Measurements from ENCODE around the gene TM4SF4. TPM values are rescaled to one million over a fixed set of nuclear protein-coding genes. Genes with fewer than 3 reads are reported as not detected.

TM4SF4 gene
- total RNA-seq, 1 experiment from 2014 or later = not detected

DNA sequence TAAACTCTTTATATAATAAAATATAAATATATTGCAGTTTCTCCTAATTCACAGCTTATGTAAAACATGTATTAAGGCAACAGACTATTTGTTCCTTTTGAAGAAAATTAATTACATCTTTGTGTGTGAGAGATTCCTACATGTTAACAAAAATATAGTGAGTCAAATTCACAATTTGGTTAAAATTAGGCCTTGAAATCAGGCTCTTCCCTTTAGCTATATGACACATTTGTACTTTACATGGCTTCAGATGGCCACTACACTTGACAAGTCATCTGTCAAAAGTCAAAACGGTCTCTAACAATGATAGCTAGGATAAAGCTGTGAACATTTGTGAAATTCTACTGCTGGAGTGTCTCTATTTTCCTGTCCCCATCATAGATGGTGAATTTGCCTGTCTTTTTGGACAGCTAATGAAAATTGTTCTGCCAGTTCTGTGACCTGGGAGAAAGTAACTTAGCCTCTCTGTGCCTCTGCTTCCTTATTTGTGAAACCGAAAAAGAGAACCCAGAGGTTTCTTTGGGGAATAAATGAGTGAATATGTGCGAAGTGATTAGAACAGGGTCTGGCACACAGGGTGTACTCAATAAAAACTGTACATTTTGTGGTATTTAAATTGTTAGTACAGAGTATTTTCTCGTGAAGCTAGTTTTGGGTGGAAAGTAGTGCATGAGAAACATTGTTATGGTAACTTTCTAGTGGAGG lies 23.6 kb downstream of the TM4SF4 start:
- Histone ChIP-seq H3K27me3 (ENCODE audit: insufficient read depth, low read length) (no peaks in the 10 kb centered on the region), H3K79me2 (ENCODE audit: insufficient read depth, low read length) (no peaks in the 10 kb centered on the region), H4K8ac (replicated peaks; ENCODE audit: insufficient read length, low read depth, low read length) (no peak overlapping the region), H4K5ac (ENCODE audit: insufficient read length, low read depth, low read length) (no peak overlapping the region), H2AK5ac (ENCODE audit: insufficient read length, low read length) (no peak overlapping the region), H3K18ac (ENCODE audit: insufficient read length, low read depth, low read length) (no peak overlapping the region), H3K9me3 (ENCODE audit: control insufficient read depth, low read depth, low read length) (no peaks in the 10 kb centered on the region), H2BK5ac (ENCODE audit: insufficient read length, low read length) (no peak overlapping the region), H3K27ac (ENCODE audit: insufficient read length, low read depth, low read length) (no peak overlapping the region), H3K9ac (ENCODE audit: extremely low read depth, insufficient read length, low read length) (no peak overlapping the region), H2BK15ac (ENCODE audit: low read depth, low read length) (no peak overlapping the region), H3K14ac (ENCODE audit: insufficient read depth, low read length) (no peak overlapping the region), H3K23ac (ENCODE audit: insufficient read length, low read depth, low read length) (no peak overlapping the region), H3K23me2 (ENCODE audit: insufficient read length, low read depth, low read length, poor library complexity, severe bottlenecking) (no peaks in the 10 kb centered on the region), H2BK20ac (ENCODE audit: low read depth, low read length, poor library complexity, severe bottlenecking) (no peak overlapping the region), H3K4ac (ENCODE audit: low read depth, low read length) (no peak overlapping the region), H3K4me2 (ENCODE audit: insufficient read depth, insufficient read length, low read length) (no peak overlapping the region), H2BK120ac (ENCODE audit: low read depth, low read length, poor library complexity, severe bottlenecking) (no peak overlapping the region), H3T11ph (ENCODE audit: low read length) (no peak overlapping the region), H4K91ac (ENCODE audit: insufficient read length, low read depth, low read length) (no peak overlapping the region), H2BK12ac (ENCODE audit: insufficient read length, low read depth, low read length) (no peak overlapping the region), H4K20me1 (ENCODE audit: control insufficient read depth, insufficient read depth, insufficient read length) (no peaks in the 10 kb centered on the region), H3K4me1 (ENCODE audit: insufficient read depth, low read length) (no peaks in the 10 kb centered on the region), H3K56ac (ENCODE audit: insufficient read length, low read depth, low read length) (no peak overlapping the region), H3K79me1 (ENCODE audit: insufficient read depth, low read depth, low read length, poor library complexity, severe bottlenecking) (no peaks in the 10 kb centered on the region), H2AFZ (ENCODE audit: low read length) (no peak overlapping the region)
- no CpG with 5 or more reads among the region's 4 CpGs for WGBS (ENCODE audit: extremely low coverage, insufficient read length, low lambda C conversion rate)
- H3K27me3 Mint-ChIP-seq (ENCODE audit: low read depth) = no peaks in the 10 kb centered on the region
- no peak overlapping the region for H3K4me3 Mint-ChIP-seq
- no peaks in the 10 kb centered on the region for H3K36me3 Mint-ChIP-seq (ENCODE audit: insufficient read depth in 1 of 3, low read depth in 3 of 3)
- H3K4me1 Mint-ChIP-seq = peaks cover 13 to 16% of the 10 kb centered on the region in 2 experiments
- TF ChIP-seq, protein P1, sequence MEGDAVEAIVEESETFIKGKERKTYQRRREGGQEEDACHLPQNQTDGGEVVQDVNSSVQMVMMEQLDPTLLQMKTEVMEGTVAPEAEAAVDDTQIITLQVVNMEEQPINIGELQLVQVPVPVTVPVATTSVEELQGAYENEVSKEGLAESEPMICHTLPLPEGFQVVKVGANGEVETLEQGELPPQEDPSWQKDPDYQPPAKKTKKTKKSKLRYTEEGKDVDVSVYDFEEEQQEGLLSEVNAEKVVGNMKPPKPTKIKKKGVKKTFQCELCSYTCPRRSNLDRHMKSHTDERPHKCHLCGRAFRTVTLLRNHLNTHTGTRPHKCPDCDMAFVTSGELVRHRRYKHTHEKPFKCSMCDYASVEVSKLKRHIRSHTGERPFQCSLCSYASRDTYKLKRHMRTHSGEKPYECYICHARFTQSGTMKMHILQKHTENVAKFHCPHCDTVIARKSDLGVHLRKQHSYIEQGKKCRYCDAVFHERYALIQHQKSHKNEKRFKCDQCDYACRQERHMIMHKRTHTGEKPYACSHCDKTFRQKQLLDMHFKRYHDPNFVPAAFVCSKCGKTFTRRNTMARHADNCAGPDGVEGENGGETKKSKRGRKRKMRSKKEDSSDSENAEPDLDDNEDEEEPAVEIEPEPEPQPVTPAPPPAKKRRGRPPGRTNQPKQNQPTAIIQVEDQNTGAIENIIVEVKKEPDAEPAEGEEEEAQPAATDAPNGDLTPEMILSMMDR (conservative IDR thresholded peaks at IDR 0.05) = no peak
- H3K27ac Mint-ChIP-seq = no peak overlapping the region
- no peak for DNase-seq
- no peaks in the 10 kb centered on the region; a peak in 1 of 5 replicates for H3K9me3 Mint-ChIP-seq
